Measurements from ENCODE around the gene TTC23L. TPM values are rescaled to one million over a fixed set of nuclear protein-coding genes. Genes with fewer than 3 reads are reported as not detected.
"Not testable (repeated sequence)": the region's sequence is repeated elsewhere in the genome, so short reads cannot be mapped to it uniquely, and the experiment has no call there.

TTC23L gene
- polyA plus RNA-seq, 3 donors, result 2.9 to 4.0 (median 4.0) TPM

DNA sequence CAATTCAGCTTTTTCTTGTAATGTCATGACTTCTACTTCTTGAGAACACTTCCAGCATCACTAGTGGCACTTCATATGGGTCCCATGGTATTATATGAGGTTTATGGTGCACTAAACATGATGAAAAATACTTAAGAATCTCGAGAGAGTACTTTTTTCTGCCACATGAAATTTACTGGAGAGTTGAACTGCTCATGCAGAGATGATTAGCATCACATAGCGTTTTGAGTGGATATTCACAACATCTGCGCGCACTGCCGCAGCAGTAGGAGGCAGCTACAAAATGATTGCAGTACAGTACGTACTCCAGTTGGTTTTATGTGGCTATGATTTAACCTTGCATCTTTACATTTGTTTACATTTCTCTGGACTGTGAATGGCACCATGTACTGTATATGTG, 61.7 kb downstream of the TTC23L start:
- DNase-seq (ENCODE audit: extremely low read depth in 1 of 11, low read depth in 9 of 11, low spot score in 4 of 11), result no peak

DNA sequence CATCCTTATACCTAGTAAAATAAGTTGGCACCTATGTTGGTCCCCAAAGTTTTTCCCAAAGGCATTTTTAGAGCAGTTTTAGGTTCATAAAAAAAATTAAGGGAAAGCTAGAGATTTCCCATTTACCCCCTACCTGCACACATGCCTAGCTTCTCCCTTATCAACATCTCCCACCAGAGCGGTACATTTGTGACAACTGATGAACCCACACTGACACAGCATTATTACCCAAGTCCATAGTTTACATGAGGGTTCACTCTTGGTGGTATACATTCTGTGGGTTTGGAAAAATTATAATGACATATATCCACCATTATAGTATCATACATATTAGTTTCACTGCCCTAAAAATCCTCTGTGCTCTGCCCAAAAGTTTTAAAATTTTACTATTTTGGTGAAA, 64.3 kb downstream of the TTC23L start:
- no peak for DNase-seq (ENCODE audit: extremely low read depth in 1 of 11, low read depth in 9 of 11, low spot score in 4 of 11)

DNA sequence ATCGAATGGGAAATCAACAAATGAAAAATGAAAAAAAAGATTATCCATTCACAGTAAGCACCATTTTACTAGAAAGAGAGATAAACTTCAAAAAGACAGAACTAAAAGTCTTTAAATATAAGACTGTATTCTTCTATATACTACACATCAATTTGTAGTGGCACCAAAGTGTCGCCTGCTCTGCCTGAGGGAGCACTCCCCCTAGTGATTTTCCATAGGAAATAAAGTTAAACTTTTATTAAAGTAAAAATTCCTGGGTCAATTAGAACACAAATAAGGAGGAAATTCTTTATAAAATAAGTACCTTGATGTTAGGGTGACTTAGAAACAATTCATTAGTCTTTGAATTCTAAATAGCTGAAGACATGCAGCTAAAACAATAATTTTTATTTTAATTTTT, 66.6 kb downstream of the TTC23L start:
- no peak for DNase-seq (ENCODE audit: extremely low read depth in 1 of 11, low read depth in 9 of 11, low spot score in 4 of 11)

DNA sequence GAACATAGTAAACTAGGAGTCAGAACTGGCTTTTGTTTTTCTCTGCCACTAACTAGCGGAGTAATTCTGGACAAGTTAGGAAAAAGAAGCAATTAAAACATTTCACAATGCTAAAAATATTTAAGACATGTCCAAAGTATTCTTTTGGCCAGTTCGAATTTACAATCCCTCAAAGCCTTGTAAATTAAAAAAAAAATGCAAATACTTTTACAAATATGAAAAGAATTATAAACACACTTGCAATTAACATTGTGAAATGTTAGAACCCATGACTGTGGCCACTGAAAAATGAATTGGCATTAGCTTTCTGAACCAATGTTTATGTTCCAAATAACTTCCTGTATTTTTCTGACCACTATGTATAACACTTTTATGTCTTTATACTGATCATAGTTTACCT, 74.1 kb downstream of the TTC23L start:
- DNase-seq (ENCODE audit: extremely low read depth in 1 of 11, low read depth in 9 of 11, low spot score in 4 of 11), result no peak

DNA sequence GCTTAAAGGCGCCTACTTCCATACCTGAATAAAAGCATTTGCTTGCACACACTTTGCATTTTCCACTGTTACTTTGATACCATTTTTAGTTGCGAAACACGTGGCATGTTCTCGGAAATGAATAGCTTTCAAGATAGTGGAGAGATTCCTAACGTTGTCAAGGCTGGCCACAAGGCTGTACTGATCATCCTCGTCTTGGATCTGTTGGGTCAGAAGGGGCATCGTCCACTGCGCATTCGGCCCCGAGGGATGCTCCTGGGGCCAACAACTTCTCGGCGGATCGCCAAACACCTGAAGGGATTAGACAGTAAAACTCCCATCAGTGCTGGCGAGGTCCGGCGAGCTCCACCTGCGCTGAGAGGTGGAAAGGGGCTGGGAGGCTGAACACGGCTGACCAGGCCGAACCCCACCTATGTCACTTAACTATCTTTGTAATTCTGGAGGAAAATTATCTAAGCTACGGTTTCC, 75.7 kb downstream of the TTC23L start:
- peak in 1 of 11 donors; percentile 3 for DNase-seq (ENCODE audit: extremely low read depth in 1 of 11, low read depth in 9 of 11, low spot score in 4 of 11)

DNA sequence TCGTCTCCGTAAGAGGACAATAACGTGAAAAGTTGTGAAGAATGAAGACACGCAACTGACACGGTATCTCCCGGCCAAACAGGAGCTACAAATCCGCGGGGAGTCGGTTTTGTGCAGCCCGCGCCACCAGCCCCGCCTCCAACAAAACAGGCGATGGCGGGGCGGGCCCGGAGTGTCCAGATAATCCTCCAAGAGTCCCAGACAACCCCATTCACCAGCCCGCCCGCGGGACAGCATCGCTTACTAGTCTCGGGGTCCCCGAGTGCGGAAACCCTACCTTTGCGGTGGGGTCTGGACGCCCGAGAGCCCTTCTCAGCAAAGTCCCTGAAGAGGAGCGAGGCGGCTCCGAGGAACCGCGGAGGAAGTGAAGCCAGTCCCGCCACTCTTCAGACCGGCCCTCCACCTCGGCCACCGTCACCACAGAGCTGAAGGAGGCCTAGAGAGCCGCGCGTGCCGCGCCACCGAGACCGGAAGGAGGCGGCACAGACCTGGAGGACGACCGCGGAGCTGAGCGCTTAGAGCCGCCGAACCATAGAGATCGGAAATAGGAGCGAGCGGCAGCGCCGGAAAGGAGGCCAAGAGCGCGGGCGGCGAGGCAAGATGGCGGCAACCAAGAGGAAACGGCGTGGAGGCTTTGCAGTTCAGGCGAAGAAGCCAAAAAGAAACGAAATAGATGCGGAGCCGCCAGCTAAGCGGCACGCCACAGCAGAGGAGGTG, 76.3 kb downstream of the TTC23L start, which contains the start of the genes BRIX1 and RAD1:
Gene BRIX1, plus strand, starts transcription at position 573 of the 717 bp plus-strand sequence. Its CDS starts 28 bp downstream, at position 601.
Gene RAD1, minus strand, starts transcription at position 366 of the 717 bp plus-strand sequence. CDS start 612 bp downstream, outside the sequence.
- peak; percentile 86 to 96 (median 94) for DNase-seq (ENCODE audit: extremely low read depth in 1 of 11, low read depth in 9 of 11, low spot score in 4 of 11)

DNA sequence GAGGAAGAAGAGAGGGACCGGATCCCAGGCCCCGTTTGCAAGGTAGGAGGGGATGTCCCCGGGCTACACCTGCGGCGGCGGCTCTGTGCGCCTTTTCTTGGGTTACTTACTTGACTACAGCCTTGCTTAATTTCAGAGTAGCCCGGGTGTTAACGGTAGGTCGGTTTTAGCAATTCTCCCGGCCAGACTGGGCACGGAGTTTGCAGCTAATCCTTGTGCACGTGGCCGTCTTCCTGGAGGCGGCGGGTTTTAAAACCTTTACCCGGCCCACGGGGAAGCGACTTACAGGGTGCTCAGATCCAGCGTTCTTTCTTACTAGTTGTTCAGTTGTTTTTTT, 76.9 kb downstream of the TTC23L start:
- DNase-seq (ENCODE audit: extremely low read depth in 1 of 11, low read depth in 9 of 11, low spot score in 4 of 11), result peak in 1 of 11 donors; percentile 13

DNA sequence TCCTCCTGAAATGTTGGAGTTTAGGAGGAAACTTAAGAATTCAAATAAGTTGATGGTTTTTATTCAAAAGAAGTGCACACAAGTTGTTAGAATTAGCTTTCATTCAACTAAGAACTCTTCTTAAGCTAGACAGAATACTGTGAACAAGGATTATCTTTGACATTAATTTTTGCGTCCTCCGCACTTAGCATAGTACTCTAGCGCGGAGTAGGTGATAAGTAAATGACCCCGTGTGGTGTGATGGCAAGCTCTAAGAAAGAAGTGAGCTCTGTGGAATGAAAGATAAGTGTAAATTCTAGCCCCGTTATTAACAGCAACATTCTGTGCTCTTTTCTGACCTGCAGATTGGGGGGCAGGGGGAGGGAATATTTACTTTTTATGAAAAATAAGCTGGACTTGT, 77.6 kb downstream of the TTC23L start:
- DNase-seq (ENCODE audit: extremely low read depth in 1 of 11, low read depth in 9 of 11, low spot score in 4 of 11), result no peak

DNA sequence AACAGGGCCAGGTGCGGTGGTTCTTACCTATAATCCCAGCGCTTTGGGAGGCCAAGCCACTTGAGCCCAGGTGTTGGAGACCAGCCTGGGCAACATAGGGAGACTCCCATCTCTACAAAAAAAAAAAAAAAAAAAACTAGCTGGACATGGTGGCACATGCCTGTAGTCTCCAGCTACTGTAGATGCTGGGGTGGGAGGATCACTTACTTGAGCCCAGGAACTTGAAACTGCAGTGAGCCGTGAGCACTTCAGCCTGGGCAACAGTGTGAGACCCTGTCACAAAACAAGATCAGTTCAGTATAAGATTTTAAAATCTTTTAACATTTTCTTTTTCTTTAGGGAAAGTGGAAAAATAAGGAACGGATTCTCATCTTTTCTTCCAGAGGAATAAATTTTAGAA, 79.1 kb downstream of the TTC23L start:
- no peak for DNase-seq (ENCODE audit: extremely low read depth in 1 of 11, low read depth in 9 of 11, low spot score in 4 of 11)

DNA sequence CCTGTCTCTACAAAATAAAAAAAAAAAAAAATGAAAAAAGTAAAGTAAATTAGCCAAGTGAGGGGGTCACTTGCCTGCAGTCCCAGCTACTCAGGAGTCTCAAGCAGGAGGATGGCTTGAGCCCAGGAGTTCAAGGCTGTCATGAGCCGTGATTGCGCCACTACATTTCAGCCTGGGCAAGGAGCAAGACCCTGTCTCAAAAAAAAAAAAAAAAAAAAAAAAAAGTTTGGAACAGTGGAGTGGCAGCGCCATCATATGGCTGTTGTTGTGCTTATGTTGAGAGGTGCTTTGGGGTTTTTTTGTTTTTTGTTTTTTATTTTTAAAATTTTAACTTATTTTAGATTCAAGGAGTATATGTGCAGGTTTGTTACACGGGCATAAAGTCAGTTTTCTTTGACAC, 80.1 kb downstream of the TTC23L start:
- no peak for DNase-seq (ENCODE audit: extremely low read depth in 1 of 11, low read depth in 9 of 11, low spot score in 4 of 11)

DNA sequence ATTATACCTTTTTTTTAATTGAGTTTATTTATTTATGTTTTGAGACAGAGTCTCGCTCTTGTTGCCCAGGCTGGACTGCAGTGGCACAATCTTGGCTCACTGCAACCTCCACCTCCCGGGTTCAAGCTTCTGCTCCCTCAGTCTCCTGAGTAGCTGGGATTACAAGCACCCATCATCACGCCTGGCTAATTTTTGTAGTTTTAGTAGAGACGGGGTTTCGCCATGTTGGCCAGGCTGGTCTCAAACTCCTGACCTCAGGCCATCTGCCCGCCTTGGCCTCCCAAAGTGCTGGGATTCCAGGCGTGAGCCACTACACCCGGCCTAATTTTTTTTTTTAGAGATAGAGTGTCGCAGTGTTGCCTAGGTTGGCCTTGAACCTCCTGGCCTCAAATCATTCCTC, 84.3 kb downstream of the TTC23L start:
- DNase-seq (ENCODE audit: extremely low read depth in 1 of 11, low read depth in 9 of 11, low spot score in 4 of 11), result not testable (repeated sequence)

DNA sequence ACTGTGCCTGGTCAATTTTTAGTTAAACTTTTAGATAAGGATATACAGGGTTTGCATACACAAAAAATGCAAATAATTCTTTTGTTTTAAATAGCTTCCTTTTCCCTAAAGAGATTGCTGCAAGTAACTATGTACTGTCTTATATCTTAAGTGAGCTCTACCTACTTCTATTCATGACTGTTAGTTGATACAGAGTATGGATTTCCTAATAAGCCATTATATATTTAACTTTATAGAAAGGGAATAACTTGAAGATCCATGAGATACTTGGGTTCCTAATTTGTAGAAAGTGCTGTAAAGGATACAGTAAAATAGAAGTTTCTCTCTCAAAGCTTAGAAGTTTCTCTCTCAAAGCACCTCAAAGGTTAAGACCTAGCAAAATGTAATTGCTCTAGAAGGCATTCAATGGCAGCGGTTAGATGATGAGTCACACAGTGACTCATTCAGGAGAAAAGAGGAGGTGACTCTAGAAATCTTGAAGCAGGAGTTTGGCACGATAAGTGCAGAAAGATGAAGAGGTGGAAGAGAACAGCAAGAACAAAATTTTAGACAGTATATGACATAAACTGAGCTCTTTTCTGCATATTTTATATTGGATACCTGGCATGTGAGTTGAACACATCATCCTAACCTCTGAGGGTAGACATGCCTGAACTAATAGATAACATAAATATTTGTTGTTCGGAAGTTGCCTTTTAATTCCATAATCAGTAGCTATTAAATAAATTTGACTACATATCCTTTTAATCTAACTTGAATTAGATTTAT, 84.9 kb downstream of the TTC23L start:
- DNase-seq (ENCODE audit: extremely low read depth in 1 of 11, low read depth in 9 of 11, low spot score in 4 of 11), result no peak

DNA sequence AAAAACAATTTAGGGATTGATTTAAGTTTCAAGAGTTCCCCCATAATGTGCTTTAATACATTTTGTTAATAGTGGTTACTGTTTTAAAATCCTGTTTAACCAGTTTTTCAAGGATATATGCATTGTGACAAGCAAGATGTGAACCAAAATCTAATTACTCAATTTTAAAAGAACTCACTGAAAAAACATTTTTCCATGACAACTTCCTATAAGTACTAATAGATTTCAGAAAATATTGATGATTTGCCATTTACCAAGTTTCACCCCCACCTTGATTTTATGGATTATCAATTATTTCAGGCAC, 85.5 kb downstream of the TTC23L start:
- DNase-seq (ENCODE audit: extremely low read depth in 1 of 11, low read depth in 9 of 11, low spot score in 4 of 11), result no peak

DNA sequence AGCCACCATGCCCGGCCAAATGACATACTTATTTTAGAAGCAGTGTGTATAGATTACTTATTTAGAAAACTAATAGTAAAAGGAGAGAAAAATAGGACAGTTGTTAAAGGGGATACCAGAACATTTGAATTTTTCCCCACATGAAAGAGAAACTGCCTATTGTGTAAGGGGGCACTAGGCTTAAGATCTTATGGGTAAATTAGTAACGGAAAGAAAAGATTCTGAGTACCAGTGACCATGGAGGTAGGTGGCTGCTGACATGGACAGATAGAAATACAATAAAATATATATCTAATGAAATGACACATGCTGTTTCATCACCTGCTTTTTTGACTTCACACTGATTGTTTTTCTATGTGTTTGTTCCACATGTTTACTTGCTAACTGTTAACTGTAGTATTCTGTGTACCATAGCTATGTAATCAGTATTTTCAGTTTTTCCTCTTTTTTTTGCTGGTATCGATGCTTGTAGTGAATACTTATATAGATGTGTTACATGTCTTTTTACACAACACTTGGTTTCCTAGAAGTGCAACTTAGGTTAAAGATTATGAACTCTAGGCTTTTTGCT, 87.4 kb downstream of the TTC23L start:
- DNase-seq (ENCODE audit: extremely low read depth in 1 of 11, low read depth in 9 of 11, low spot score in 4 of 11), result no peak

DNA sequence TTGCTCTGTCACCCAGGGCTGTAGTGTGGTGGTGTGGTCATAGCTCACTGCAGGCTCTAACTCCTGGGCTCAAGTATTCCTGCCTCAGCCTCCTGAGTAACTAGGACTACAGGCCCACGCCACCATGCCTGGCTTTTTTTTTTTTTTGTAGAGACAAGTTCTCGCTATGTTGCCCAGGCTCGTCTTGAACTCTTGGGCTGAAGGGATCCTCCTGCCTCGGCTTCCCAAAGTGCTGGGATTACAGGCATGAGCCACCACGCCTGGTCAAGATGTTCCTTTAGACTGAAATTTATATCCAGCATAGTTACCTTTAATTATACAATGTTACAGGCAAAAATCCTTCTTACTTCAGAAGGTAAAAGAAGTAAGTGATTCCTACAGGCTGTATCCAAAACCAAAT, 88.8 kb downstream of the TTC23L start:
- DNase-seq (ENCODE audit: extremely low read depth in 1 of 11, low read depth in 9 of 11, low spot score in 4 of 11), result no peak

DNA sequence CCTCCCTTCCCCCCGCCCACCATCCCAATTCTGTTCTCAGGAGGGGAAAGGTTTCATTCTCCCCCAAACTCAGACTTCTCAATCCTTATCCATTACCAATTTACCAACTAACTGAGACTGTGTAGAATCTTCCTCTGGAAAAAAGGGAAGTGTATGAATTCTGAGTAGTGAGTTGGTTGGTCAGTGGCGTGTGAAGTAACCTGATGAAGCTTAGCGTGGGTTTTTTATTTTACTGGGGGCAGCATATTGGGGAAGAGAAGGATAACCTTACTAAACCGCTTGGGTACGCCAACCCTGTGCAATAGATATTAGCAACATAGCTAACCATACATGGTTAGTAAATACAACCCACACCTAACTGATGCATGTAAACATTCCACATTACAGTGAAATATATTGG, 89.3 kb downstream of the TTC23L start:
- no peak for DNase-seq (ENCODE audit: extremely low read depth in 1 of 11, low read depth in 9 of 11, low spot score in 4 of 11)

DNA sequence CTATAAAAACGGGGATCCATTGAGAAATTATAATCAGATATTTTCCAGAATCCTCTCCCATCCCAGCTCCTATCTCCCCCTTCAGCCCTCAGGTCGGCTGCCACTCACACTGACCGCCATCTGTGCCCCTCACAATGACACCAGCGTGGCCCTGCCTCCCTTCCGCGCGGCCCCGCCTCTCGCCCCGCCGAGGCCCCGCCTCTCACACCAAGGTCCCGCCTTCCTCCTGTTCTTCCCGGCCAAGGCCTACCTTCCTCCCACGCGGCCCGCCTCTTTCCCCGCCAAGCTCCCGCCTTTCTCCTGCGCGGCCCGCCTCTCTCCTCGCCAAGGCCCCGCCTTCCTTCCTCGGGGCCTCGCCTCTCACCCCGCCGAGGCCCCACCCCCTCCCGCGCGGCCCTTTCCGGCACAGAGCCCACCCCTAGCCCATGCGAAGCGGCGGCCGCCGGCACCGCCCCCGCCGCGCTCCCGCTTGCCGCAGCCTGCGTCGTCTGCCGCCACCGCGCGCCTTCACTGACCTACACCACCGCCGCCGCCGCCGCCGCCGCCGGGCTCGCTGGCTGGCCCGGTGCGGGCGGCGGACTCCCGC, 90.3 kb downstream of the TTC23L start, which contains the start of gene DNAJC21:
Gene DNAJC21, plus strand, starts transcription at position 426 of the 586 bp plus-strand sequence. CDS start 261 bp downstream, outside the sequence.
- peak in 10 of 11 donors; percentile 89 to 97 (median 95) for DNase-seq (ENCODE audit: extremely low read depth in 1 of 11, low read depth in 9 of 11, low spot score in 4 of 11)

DNA sequence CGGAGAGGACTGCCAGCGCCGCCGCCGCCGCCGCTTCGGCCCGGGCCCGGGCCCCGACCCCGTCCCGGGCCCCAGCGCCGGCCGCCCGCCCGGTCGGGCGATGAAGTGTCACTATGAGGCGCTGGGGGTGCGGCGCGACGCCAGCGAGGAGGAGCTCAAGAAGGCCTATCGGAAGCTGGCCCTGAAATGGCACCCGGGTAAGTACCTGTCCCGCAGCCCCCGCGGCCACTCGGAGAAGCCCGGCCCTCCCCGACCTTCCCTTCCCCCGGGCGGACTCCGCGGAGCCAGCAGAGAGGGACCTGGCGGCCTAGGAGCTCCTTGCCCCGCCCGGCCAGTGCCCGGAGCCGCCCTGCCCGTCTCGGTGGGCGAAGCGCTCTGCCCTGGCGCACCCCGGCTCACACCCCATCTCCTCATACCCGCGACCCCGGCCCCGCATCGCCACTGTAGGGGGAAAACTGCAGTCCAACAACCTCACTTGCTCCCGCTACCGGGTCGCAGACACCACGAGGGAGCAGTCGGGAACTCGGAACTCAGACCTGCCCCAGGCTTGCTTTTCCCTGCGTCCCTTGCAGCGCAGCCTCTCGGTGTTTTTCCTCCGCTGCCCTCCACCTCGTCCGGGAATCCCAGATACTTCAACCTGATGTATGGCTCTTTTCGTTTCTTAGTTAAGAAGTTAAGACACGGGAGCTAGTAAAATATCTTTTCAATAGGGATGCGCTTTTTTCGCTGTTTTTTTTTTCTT, 90.9 kb downstream of the TTC23L start:
- DNase-seq (ENCODE audit: extremely low read depth in 1 of 11, low read depth in 9 of 11, low spot score in 4 of 11), result peak in 10 of 11 donors; percentile 44 to 84 (median 65)

DNA sequence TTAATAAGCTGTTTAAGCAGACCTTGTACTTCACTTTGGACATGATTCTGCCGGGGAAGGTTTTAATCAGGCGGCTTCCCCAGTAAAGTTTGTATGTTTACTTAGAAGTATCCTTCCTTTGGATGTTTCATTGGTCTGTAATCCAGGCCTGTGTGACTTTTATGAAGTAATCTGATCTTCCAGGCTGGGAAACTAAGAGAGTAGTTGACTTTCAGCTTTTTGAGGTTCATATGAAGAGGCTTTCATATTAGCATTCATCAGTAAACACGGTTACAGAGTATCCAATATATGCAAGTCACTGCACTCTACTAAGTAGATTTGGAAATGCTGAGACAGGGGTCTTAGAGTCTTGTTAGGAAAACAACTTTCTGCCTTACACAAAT, 91.5 kb downstream of the TTC23L start:
- peak in 3 of 11 donors; percentile 7 to 11 (median 9) for DNase-seq (ENCODE audit: extremely low read depth in 1 of 11, low read depth in 9 of 11, low spot score in 4 of 11)
